ENCODE results near the gene UBE2I.

Gene UBE2I

DNA sequence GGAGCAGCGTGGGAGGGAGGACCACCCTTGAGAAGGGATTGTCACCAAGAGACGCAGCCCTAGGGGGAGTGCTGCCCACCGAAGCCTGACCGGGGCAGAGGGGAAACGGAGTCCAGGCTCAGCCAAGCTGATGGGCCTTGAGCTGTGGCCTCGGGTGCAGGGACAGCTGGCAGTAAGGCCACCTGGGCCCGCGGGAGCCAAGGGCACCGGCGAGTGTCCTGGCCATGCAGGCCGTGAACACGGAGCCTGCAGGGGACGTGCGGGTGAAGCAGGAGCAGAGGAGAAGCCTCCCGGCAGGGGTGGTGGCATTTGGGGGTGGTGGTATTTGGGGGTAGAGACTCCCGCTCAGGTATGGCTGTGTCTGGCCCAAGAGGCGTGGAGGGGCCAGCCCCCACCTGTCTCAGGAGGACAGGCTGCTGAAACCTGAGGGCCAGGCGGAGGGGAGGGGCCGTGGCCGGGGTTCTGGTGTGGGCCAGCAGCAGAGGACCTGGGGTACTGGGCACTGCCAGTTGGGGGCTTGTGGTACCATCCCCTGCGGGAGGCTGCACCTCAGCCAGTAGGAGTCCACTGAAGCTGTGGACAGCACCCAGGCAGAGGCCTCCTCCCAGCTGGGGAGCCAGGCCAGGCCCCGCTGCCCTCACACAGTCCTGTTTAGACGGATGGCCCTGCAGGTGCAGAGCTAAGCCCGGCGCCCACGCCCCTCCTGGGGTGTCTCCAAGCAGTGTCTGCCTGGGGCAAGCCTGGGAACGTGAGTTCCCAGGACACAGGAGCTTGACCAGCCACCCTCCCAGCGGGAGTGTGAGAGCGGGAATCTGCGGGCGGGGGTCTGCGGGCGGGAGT, 46.8 kb downstream of the UBE2I start:
- DNase-seq (ENCODE audit: low read depth in 2 of 3, low spot score in 2 of 3) = no peak

DNA sequence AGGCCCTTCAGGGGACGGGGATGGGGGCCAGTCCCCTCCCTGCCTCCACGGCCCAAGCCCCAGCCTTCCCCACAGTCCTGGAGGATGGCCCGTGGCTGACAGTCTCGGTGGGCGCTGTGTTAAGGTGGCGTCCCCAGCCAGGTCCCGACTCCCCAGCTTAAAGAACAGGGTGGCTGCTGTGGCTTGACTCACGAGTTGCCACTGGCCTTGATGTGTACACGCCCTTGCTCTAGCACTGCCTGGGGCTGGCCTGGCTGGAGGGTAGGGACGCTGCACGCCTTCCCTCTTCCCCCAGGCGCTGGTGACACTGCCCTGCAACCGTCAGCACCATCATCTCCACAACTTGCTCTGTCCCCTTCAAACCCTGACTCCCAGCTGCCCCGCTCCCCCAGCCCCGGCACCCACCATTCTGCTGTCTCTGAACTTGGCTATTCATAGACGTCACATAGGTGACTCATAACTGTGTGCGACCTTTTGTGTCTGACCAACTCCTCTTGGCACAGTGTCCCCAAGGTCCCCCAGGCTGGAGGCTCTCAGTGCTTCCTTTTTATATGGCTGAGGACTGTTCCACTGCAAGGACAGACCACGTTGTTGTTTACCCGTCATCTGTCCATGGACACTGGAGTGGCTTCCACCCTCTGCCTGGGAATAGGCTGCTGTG, 48.6 kb downstream of the UBE2I start:
- no peak for DNase-seq (ENCODE audit: low read depth in 2 of 3, low spot score in 2 of 3)

DNA sequence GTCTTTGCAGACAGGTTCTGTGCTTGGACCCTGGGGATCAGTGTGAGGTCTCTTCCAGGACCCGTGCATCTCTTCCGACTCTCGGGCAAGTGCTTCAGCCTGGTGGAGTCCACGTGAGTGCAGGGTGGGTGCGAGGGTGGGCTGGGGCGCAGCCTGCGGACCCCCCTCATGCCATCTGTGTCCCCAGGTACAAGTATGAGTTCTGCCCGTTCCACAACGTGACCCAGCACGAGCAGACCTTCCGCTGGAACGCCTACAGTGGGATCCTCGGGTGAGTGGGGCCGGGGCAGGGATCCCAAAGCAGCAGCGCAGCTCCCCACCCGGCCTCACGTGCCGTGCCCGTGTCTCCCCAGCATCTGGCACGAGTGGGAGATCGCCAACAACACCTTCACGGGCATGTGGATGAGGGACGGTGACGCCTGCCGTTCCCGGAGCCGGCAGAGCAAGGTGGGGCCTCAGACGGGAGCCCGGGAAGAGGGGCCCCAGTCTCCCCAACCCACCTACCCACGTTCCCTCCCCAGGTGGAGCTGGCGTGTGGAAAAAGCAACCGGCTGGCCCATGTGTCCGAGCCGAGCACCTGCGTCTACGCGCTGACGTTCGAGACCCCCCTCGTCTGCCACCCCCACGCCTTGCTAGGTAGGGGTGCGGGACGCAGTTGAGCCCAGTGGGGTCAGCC, 52.4 kb downstream of the UBE2I start:
- no peak for DNase-seq (ENCODE audit: low read depth in 2 of 3, low spot score in 2 of 3)

DNA sequence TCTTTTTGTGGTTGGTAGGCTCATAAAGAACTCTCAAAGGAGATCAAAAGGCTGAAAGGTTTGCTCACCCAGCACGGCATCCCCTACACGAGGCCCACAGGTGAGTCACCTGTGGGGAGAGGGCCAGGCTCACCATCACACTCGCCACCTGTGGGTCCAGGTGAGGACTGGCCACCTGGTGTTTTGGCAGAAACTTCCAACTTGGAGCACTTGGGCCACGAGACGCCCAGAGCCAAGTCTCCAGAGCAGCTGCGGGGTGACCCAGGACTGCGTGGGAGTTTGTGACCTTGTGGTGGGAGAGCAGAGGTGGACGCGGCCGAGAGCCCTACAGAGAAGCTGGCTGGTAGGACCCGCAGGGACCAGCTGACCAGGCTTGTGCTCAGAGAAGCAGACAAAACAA, 53.4 kb downstream of the UBE2I start:
- no peak for DNase-seq (ENCODE audit: low read depth in 2 of 3, low spot score in 2 of 3)

DNA sequence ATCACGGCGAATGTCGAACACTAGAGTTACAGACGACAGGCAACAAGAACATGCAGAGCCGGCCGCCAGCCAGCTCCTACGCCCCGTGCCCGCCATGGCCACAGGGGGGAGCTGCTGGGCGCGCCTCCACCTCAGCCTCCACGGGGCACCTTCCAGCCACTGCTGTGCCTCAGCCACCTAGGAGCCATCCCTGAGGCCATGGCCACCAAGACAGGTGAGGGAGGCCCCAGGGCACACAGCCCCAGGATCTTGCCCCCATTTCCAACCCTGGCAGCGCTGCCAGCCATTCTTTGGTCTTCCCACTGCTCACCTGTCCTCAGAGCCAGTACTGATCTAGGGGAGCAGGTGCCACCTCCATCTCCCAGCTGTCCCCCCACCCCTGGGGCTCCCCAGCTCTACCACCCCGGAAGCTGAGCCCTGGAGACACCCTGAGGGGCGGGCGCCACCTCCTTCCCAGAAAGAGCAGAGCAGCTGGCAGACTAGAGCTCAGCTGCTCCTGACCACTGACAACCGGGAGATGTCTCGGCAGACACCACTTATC, 54.1 kb downstream of the UBE2I start:
- DNase-seq (ENCODE audit: low read depth in 2 of 3, low spot score in 2 of 3) = peak in 2 of 3 experiments; percentile 43 to 48

DNA sequence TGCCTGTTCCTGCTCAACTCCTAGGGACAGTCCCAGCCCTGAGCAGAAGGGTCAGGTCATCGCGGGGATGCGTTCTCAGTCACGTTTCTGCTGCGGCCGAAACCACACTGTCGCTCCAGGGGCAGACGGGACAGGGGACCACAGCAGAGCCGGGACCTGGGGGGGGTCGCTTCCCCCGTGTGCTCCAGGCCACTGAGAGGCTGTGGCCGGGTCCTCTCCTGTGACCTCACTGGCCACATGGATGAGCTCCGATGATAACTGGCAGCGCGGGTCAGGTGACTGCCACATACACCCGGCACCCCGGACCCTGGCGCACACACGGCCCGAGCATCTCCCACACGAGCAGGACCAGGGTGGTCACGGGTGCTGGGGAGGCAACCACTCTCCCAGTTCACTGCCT, 55.1 kb downstream of the UBE2I start:
- DNase-seq (ENCODE audit: low read depth in 2 of 3, low spot score in 2 of 3) = no peak

DNA sequence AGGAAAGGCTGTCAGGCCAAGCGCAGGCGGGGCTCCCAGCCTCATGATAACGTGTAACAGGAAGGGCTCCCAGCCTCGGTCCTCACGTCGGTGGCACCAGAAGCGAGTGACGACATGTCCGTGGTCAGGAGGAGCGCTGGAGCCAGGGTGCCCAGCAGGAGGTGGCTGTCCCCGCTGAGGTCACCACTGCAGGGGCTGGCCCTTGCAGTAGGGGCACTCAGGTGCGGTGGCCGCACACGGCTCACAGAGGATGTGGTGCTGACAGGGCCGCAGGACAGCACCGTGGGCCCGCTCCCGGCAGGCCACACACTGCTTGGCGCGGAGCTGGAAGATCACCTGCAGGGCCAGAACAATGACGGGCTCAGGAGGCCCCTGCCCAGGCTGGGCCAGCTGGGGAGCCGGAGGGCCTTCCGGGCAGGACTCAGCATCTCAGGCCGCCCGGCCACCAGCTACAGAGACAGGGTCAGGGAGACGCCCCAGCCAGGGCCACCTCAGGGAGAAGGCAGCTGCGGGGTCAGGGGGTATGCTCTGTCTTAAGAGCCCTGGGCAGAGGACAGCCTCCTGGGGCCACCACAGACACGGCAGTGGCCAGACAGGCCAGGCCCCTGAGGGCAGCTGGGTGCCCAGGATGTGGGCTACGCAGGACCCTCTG, 56.8 kb downstream of the UBE2I start:
- no peak for DNase-seq (ENCODE audit: low read depth in 2 of 3, low spot score in 2 of 3)

DNA sequence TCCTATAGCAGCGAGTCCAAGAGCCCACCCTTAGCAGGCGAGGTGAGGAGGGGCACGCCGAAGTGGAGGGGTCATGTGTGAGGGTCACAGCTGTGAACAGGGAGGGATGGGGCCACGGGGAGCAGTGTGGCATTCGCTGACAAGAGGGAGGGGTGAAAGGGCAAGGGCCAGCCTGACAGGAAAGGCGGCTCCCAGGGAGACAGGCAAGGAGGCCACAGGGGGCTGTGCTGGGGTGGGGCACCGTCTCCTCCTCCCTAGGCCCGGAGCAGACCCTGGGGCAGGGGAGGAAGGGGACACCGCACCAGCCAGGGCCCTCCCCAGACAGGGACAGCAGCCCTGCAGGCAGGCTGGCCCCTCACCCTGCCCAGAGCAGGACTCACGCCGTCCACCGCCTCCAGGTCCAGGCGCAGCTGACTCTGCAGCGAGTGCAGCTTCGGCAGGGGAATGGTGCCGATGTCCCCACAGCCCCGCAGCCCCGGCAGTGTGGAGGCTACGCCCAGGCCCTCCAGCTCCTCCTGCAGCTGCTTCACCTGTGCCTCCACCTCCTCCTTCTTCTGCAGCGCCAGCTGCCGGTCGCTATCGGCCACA, 57.4 kb downstream of the UBE2I start:
- DNase-seq (ENCODE audit: low read depth in 2 of 3, low spot score in 2 of 3) = no peak

DNA sequence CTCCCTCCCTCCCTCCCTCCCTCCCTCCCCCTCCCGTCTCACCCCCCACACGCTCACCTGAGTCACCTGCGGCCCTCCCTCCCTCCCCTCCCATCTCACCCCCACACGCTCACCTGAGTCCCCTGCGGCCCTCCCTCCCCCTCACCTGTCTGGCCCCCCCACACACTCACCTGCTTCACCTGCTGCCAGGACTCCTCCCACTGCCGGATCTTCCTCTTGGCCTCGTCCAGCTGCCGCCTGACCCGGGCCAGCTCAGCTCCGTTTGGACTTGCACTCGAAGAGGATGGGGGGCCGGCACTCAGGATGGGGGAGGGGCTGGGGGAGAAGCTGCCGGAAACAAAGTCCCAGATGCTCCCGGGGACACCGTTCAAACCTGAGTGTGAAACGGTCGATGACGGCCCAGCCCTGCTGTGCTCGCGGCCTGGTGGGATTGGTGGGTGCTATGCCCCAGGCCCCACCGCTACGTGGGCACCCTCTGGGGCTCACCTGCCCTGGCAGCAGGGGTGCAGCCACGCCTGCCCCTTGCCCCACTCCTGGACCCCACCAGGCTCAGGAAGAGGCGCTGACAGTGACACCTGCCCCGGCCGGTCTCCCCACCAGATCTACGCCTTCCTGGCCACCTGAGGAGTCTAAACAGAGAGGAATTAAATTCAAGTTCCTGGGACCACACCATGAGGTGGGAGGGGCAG, 58.2 kb downstream of the UBE2I start:
- no peak for DNase-seq (ENCODE audit: low read depth in 2 of 3, low spot score in 2 of 3)

DNA sequence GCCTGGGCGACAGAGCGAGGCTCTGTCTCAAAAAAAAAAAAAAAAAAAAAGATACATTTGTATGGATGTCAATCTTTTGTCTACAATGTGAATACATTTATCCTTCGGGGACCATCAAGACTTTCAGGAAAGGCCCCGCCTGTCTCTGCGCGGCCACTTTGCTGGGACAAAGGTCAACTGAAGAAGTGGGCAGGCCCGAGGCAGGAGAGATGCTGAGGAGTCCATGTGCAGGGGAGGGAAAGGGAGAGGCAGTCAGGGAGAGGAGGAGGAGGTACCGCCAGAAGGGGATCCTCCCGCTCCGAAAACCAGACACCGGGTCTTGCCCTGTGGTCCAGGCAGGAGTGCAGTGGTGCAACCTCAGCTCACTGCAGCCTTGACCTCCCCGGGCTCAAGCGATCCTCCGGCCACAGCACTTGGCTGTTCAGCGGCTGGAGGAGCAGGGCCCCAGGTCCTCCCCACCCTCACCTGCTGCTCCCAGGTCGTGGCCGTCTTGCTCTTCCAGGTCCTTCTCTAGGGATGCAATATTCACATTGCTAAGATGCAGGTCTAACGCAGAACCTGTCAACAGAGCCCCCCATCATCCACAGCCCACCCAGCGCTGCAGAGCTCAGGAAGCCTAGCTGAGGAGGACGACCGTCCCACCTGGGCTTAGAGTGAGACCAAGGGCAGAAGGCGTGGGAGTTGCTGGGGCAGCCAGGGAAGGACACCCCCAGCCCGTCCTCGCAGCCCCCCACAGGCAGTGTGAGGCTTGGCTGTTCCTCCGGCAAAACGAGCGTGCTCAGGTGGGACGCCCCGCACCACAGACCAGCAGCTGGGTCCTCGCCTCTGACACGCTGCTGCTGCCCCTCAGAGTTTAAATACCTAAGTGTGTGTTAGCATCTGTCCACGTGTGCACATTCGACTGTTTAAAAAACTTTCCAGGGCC, 61.9 kb downstream of the UBE2I start:
- no peak for DNase-seq (ENCODE audit: low read depth in 2 of 3, low spot score in 2 of 3)

DNA sequence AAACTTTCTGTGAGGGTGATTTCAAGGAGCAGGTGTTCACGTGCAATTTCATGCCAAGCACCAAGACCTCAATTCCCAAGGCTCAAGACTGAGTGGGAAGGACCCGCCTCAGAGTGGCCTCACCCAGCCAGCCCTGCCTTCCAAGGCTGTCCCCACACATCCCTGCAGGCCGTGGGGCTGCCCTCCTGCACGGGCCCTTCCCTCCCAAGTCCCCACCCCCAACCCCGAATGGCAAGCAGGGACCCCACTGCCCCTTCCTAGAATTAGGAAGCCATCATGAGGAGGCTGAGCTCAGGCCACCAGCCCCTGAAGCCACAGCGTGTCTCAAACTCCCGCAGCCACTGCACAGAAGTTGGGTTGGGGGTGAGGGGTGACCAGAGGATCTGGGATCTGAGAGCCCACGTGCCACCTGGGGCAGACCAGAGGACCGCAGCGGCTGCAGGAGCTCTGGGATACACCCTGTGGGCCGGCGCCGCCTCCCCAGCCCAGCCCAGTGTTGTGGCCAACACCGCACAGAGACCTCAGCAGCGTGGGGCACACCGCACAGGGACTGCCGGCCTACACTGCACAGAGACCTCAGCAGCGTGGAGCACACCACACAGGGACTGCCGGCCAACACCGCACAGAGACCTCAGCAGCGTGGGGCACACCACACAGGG, 63.0 kb downstream of the UBE2I start:
- no peak for DNase-seq (ENCODE audit: low read depth in 2 of 3, low spot score in 2 of 3)

DNA sequence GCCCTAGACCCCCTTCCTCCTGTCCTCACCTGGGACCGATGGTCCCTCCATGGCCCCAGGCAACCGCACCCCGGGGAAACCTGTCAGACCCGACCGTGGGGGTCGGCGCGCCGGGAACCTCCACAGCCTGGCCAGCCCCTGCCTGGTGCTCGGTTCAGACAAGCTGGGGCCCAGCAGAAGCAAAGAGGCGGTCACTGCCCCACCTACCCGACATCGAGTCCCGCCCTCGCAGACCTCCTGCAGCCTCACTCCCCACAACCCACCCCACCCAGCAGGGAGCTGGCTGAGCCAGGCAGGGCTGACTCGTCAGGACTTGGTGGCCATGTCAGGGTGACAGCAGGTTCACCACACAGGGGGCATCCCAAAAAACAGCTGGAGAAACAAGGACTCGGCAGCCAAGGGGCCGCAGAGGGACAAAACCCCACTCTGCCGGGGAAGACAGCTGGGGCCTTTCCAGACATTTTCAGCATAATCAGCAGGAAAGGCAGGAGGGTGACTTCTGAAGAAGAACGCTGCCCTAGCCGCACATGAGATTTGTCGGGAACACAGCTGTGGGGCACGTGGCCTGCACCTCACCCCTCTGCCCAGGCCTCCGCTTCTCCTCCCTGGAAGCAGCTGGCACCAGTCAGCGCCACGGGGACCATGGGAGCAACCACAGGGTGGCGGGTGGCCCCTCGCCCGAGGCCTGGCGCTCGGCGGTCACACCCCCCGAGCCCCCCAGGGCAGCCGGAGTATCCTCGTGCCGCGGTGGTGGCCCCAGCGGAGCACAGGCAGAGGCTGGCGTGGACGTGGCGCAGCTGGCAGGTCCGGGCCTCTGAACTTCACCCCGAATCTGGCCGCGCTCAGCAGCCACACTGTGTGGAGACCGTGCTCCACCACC, 65.2 kb downstream of the UBE2I start:
- no peak for DNase-seq (ENCODE audit: low read depth in 2 of 3, low spot score in 2 of 3)

DNA sequence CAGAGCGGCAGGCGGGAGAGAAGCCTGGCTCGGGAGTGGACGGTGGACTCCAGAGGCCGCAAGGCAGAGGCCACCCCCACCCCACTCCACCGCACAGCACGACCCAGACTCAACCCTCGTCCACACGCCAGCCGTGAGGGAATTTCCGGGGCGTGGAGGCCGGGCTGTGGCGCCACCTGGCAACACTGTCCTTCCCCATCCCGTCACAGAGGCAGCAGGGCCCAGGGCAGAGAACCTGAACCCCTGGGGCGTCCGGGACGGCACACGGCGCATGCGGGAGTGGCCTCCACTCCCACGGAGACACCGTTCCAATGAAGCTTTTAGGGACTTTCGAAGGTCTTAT, 65.8 kb downstream of the UBE2I start:
- no peak for DNase-seq (ENCODE audit: low read depth in 2 of 3, low spot score in 2 of 3)

DNA sequence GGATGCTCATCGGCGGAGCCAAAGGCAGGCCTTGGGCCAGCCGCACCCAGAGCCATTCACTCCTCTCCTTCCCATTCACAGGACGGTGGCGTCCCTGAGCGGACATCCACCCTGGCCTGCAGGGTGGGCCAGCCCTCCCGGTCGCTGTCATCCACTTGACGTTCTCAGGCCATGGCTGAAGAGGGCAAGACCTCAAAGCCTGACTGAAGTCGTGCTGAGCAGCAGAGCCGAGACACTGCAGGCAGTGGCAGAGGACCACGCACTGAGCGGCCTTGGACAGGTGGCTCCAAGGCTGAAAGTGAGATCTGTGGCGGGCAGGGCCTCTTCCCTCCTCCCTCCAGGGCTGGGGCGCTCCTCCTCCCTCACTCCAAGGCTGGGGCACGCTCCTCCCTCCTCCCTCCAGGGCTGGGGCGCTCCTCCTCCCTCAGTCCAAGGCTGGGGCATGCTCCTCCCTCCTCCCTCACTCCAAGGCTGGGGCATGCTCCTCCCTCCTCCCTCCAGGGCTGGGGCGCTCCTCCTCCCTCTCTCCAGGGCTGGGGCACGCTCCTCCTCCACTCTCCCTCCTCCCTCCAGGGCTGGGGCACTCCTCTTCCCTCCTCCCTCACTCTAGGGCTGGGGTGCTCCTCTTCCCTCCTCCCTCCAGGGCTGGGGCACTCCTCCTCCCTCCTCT, 66.4 kb downstream of the UBE2I start:
- no peak for DNase-seq (ENCODE audit: low read depth in 2 of 3, low spot score in 2 of 3)

Measured in activated CD8-positive, alpha-beta memory T cell treated with anti-CD3 and anti-CD28 coated beads for 48 hours (primary cell).